ENCODE data around the gene STAG1. TPM values are rescaled to one million over a fixed set of nuclear protein-coding genes. Genes with fewer than 3 reads are reported as not detected.

The STAG1 gene
- polyA plus RNA-seq, 3 donors, result 7.2 to 10.0 (median 7.5) TPM

DNA sequence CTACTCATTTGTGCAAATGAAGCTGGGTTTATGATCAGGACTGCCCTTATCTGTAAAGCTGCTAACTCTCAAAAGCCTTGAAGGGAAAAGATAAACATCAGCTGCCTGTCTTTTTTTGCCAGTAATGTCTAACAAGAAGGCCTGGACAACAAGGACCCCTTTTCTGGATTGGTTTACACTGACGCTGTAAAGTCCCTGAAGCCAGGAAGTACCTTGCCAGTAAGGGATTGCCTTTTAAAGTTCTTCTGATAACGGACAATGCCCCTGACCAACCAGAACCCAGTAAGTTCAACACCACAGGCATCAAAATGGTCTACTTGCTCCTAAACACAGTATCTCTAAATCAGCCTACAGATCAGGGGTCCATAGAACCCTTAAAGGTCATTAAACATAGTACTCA is 324.0 kb downstream of the STAG1 start:
- peaks cover 38 to 42% of the 10 kb centered on the region in 2 donors for H3K36me3 Mint-ChIP-seq
- TF ChIP-seq, protein P1, sequence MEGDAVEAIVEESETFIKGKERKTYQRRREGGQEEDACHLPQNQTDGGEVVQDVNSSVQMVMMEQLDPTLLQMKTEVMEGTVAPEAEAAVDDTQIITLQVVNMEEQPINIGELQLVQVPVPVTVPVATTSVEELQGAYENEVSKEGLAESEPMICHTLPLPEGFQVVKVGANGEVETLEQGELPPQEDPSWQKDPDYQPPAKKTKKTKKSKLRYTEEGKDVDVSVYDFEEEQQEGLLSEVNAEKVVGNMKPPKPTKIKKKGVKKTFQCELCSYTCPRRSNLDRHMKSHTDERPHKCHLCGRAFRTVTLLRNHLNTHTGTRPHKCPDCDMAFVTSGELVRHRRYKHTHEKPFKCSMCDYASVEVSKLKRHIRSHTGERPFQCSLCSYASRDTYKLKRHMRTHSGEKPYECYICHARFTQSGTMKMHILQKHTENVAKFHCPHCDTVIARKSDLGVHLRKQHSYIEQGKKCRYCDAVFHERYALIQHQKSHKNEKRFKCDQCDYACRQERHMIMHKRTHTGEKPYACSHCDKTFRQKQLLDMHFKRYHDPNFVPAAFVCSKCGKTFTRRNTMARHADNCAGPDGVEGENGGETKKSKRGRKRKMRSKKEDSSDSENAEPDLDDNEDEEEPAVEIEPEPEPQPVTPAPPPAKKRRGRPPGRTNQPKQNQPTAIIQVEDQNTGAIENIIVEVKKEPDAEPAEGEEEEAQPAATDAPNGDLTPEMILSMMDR (IDR thresholded peaks at IDR 0.05), result no peak
- Histone ChIP-seq H3K4me1 (ENCODE audit: control insufficient read depth in 1 of 2, insufficient read depth in 2 of 2, low read length in 2 of 2) (no peaks in the 10 kb centered on the region), H3K36me3 (replicated peaks in 1 of 2; ENCODE audit: control insufficient read depth in 1 of 2, insufficient read depth in 2 of 2, low read length in 2 of 2) (peaks cover 8 to 33% of the 10 kb centered on the region in 2 donors), H3K27me3 (ENCODE audit: control insufficient read depth in 2 of 2, insufficient read depth in 2 of 2, low read length in 2 of 2) (no peaks in the 10 kb centered on the region), H3K4me3 (replicated peaks in 1 of 3; ENCODE audit: low read depth in 2 of 3, low read length in 3 of 3) (no peak overlapping the region), H3K27ac (ENCODE audit: low read depth in 1 of 2, low read length in 2 of 2) (no peak overlapping the region), H4K20me1 (ENCODE audit: insufficient read depth, low read length) (no peaks in the 10 kb centered on the region), H3K9ac (ENCODE audit: insufficient read depth, low read length, poor library complexity, severe bottlenecking) (no peak overlapping the region), H3K4me2 (replicated peaks; ENCODE audit: extremely low read depth, low read length, poor library complexity, severe bottlenecking) (no peak overlapping the region), H2AFZ (ENCODE audit: insufficient read depth, low read depth, low read length, poor library complexity, severe bottlenecking) (no peak overlapping the region), H3K79me2 (ENCODE audit: insufficient read depth, low read length) (no peaks in the 10 kb centered on the region), H3K9me3 (replicated peaks in 1 of 2; ENCODE audit: control insufficient read depth in 1 of 2, insufficient read depth in 1 of 2, low read length in 2 of 2) (no peaks in the 10 kb centered on the region)
- no peaks in the 10 kb centered on the region for H3K4me1 Mint-ChIP-seq
- intact Hi-C loops (cut with micrococcal nuclease), result no loop called here
- WGBS (ENCODE audit: insufficient coverage), result 100% methylated on average over 2 of the region's 2 CpGs
- H3K9me3 Mint-ChIP-seq, result peaks cover 0 to 3% (median 0%) of the 10 kb centered on the region in 7 donors
- H3K27ac Mint-ChIP-seq, result no peak overlapping the region
- H3K4me3 Mint-ChIP-seq, result no peak overlapping the region
- no peak for DNase-seq
- H3K27me3 Mint-ChIP-seq (ENCODE audit: low read depth in 3 of 3), result peaks cover 0 to 2% (median 0%) of the 10 kb centered on the region in 3 donors

DNA sequence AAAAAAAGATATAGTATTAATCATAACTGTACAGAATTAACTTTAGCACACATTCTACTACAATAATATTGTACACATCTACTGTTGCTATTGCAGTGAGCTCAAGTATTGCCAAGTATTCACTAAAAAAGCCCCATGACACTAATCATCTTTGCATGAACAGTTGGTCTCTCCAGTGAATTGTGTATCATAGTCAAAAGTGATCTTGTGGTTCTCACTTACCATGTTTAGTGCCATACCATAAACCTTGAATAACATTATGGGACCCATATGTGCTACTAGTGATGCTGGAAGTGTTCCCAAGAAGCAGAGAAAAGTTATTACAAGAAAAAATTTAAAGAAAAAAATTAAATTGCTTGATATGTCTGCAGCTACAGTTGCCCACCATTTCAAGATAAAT is 324.9 kb downstream of the STAG1 start:
- peaks cover 6 to 33% of the 10 kb centered on the region in 2 donors for H3K36me3 ChIP-seq (replicated peaks in 1 of 2; ENCODE audit: control insufficient read depth in 1 of 2, insufficient read depth in 2 of 2, low read length in 2 of 2)
- Mint-ChIP-seq H3K36me3 (peaks cover 34 to 41% of the 10 kb centered on the region in 2 donors), H3K27me3 (ENCODE audit: low read depth in 3 of 3) (peaks cover 0 to 2% (median 0%) of the 10 kb centered on the region in 3 donors), H3K9me3 (peaks cover 0 to 3% (median 0%) of the 10 kb centered on the region in 7 donors), H3K27ac (no peak overlapping the region), H3K4me1 (no peaks in the 10 kb centered on the region), H3K4me3 (no peak overlapping the region)
- no peaks in the 10 kb centered on the region for H3K4me1 ChIP-seq (ENCODE audit: control insufficient read depth in 1 of 2, insufficient read depth in 2 of 2, low read length in 2 of 2)
- H3K4me2 ChIP-seq (replicated peaks; ENCODE audit: extremely low read depth, low read length, poor library complexity, severe bottlenecking), result no peak overlapping the region
- TF ChIP-seq, protein P1 (IDR thresholded peaks at IDR 0.05), result no peak
- H3K79me2 ChIP-seq (ENCODE audit: insufficient read depth, low read length), result no peaks in the 10 kb centered on the region
- no peak overlapping the region for H3K27ac ChIP-seq (ENCODE audit: low read depth in 1 of 2, low read length in 2 of 2)
- no peak overlapping the region for H2AFZ ChIP-seq (ENCODE audit: insufficient read depth, low read depth, low read length, poor library complexity, severe bottlenecking)
- no peak overlapping the region for H3K4me3 ChIP-seq (replicated peaks in 1 of 3; ENCODE audit: low read depth in 2 of 3, low read length in 3 of 3)
- no peaks in the 10 kb centered on the region for H3K27me3 ChIP-seq (ENCODE audit: control insufficient read depth in 2 of 2, insufficient read depth in 2 of 2, low read length in 2 of 2)
- DNase-seq, result no peak
- H3K9ac ChIP-seq (ENCODE audit: insufficient read depth, low read length, poor library complexity, severe bottlenecking), result no peak overlapping the region
- intact Hi-C loops (cut with micrococcal nuclease), result no loop called here
- H4K20me1 ChIP-seq (ENCODE audit: insufficient read depth, low read length), result no peaks in the 10 kb centered on the region
- H3K9me3 ChIP-seq (replicated peaks in 1 of 2; ENCODE audit: control insufficient read depth in 1 of 2, insufficient read depth in 1 of 2, low read length in 2 of 2), result no peaks in the 10 kb centered on the region

All from CD14-positive monocyte (primary cell).